HepG2 (cell line): ENCODE measurements around the gene C2orf81. TPM values are rescaled to one million over a fixed set of nuclear protein-coding genes. Genes with fewer than 3 reads are reported as not detected.

Source experiments
- ATRX ChIP-seq: sonication (generic); formaldehyde crosslinking; IDR thresholded peaks from 2 replicates; pipeline ENCODE4 v1.4.0; 2020; ENCODE audit warnings: missing genetic modification reagents, borderline replicate concordance
- BRCA1 ChIP-seq: sonication (generic); formaldehyde crosslinking; IDR thresholded peaks from 2 replicates; pipeline ENCODE4 v1.4.0; 2020; ENCODE audit warnings: missing genetic modification reagents
- ELF4 ChIP-seq: sonication (generic); formaldehyde crosslinking; IDR thresholded peaks from 2 replicates; pipeline ENCODE4 v1.5.0; 2020; ENCODE audit warnings: missing genetic modification reagents, mild to moderate bottlenecking, moderate library complexity, borderline replicate concordance
- FOXA1 ChIP-seq, 2 experiments: fragments of 450-650 bp in 1 of 2; sonication (generic) in 1 of 2; formaldehyde crosslinking in 1 of 2; IDR thresholded peaks; 2 replicates each; pipeline versions ENCODE4 v1.4.0 to v1.6.1; 2016 to 2020; ENCODE audit warnings: missing genetic modification reagents in 1 of 2
- NR2F1 ChIP-seq, 2 experiments: fragments of 450-650 bp in 1 of 2; formaldehyde crosslinking in 1 of 2; IDR thresholded peaks; 2 replicates each; pipeline versions ENCODE4 v1.5.0 to v1.6.1; 2016 to 2020; ENCODE audit warnings: mild to moderate bottlenecking in 1 of 2, missing compliant biosample characterization in 1 of 2, missing genetic modification reagents in 1 of 2, moderate library complexity in 1 of 2
- SIX4 ChIP-seq: sonication (generic); formaldehyde crosslinking; IDR thresholded peaks from 2 replicates; pipeline ENCODE4 v1.4.0; 2020; ENCODE audit warnings: missing genetic modification reagents
- TARDBP ChIP-seq: sonication (generic); formaldehyde crosslinking; IDR thresholded peaks from 2 replicates; pipeline ENCODE4 v1.8.0; 2022; ENCODE audit warnings: mild to moderate bottlenecking, missing genetic modification reagents
- USF2 ChIP-seq, 2 experiments: sonication (generic) in 1 of 2; formaldehyde crosslinking in 1 of 2; IDR thresholded peaks; 2 replicates each; pipeline versions ENCODE4 v1.5.1 to v1.6.1; 2011 to 2020; ENCODE audit warnings: borderline replicate concordance in 1 of 2, low read depth in 1 of 2, low read length in 1 of 2, mild to moderate bottlenecking in 1 of 2, missing genetic modification reagents in 1 of 2, moderate library complexity in 1 of 2
- ZNF17 ChIP-seq: sonication (generic); formaldehyde crosslinking; IDR thresholded peaks from 2 replicates; pipeline ENCODE4 v1.5.0; 2020; ENCODE audit warnings: mild to moderate bottlenecking, missing genetic modification reagents
- ZNF251 ChIP-seq: sonication (generic); formaldehyde crosslinking; IDR thresholded peaks from 2 replicates; pipeline ENCODE4 v1.9.0; 2021; ENCODE audit warnings: mild to moderate bottlenecking, missing genetic modification reagents
- ZNF256 ChIP-seq: sonication (generic); formaldehyde crosslinking; conservative IDR thresholded peaks from 2 replicates; pipeline ENCODE4 v1.4.0; 2020; ENCODE audit warnings: missing genetic modification reagents
- ZNF567 ChIP-seq: sonication (generic); formaldehyde crosslinking; IDR thresholded peaks from 2 replicates; pipeline ENCODE4 v1.8.1; 2023; ENCODE audit warnings: mild to moderate bottlenecking, missing genetic modification reagents, borderline replicate concordance
- ZNF574 ChIP-seq: sonication (generic); formaldehyde crosslinking; IDR thresholded peaks from 2 replicates; pipeline ENCODE4 v1.4.0; 2020; ENCODE audit warnings: missing genetic modification reagents
- ZNF615 ChIP-seq: sonication (generic); formaldehyde crosslinking; IDR thresholded peaks from 2 replicates; pipeline ENCODE4 v1.5.0; 2020; ENCODE audit warnings: mild to moderate bottlenecking, missing genetic modification reagents, borderline replicate concordance
- polyA plus RNA-seq, 8 experiments: library from polyadenylated mRNA; depleted of rRNA in 3 of 8; stranded (reverse) in 7 of 8; unstranded in 1 of 8; fragments of >200 nt; fragmentation: Illumina TruSeq in 4 of 8; extraction: Trizol in 4 of 8; gene quantifications; 2 replicates each; pipeline versions ENCODE4 v1.2.1 to v1.2.3, GENCODE V29; 2011 to 2016; ENCODE audit warnings: low read depth in 4 of 8, missing spikeins in 1 of 8, mixed read lengths in 1 of 8; ENCODE audit not compliant: insufficient read depth in 1 of 8
- total RNA-seq, 5 experiments: library from RNA; depleted of rRNA; stranded (reverse); fragments of >200 nt; fragmentation: Illumina TruSeq; extraction: Trizol; gene quantifications; 2 replicates each; pipeline ENCODE4 v1.2.3, GENCODE V29; 2016; ENCODE audit warnings: low read depth in 1 of 5
- TF ChIP-seq, protein P1 (sequence below): sonication (generic); formaldehyde crosslinking; conservative IDR thresholded peaks from 2 replicates; pipeline ENCODE4 v1.8.0; 2022; ENCODE audit warnings: missing genetic modification reagents
- TF ChIP-seq, protein P2 (sequence below): sonication (generic); formaldehyde crosslinking; IDR thresholded peaks from 2 replicates; pipeline ENCODE4 v1.4.0; 2020; ENCODE audit warnings: missing genetic modification reagents
- TF ChIP-seq, protein P3 (sequence below): sonication (generic); formaldehyde crosslinking; conservative IDR thresholded peaks from 2 replicates; pipeline ENCODE4 v1.4.0; 2020; ENCODE audit warnings: missing genetic modification reagents

C2orf81 gene
- total and polyA plus RNA-seq, 2 of the 13 experiments (the other 11 are each of a cell fraction or from before 2014, with no cell fraction given) = 0.15 to 0.17 TPM

DNA sequence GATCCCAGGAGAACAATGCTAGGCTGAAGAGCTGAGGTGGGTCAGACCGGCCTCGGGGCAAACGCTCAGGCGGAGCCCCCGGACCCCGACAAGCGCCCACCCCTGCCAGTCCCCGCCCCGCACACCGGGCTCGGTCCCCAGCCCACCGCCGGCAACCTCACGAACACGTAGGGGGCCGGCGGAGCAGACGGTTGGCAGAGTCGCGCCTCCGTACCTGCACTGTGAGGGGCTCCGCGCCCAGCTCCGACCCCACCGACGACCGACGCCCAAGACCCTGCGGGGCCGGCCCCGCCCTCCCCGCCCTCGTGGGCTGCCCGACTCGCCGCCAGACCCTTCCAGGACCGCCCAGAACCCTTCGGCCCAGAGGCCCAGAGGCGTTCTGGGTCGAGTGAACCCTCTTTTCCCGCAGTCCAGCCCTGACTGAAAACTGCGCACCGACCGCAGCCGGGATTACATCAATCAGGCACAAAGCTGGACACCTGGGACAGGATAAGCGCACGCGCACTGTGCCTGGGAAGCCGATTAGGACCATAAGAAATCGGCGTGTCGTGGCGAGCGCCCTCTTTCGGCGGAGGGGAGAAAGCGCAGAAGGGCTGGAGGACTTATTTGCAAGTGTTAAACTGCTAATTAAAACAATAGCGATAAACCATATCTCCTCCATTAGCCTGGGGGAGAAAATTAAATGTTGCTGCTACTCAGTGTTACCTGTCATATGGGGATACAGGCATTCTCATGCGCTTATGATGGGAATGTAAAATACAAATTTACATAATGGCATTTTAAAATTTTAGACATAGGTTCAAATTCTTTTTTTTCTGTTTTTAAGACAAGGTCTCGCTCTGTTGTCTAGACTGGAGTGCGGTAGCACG, 29.6 kb downstream of the C2orf81 start (continued):
- TF ChIP-seq ZNF574 (CRISPR knock-in tag) (peak; percentile 92), ELF4 (no peak), ZNF615 (CRISPR knock-in tag) (peak; percentile 16; the same call in 1 of the 2 replicates), ZNF256 (CRISPR knock-in tag) (no peak), SIX4 (CRISPR knock-in tag) (no peak; the same call in 1 of the 2 replicates), NR2F1 (CRISPR knock-in tag; IDR thresholded peaks at IDR 0.05) (no peak), ATRX (no peak), ZNF567 (peak; percentile 33; the same call in 1 of the 2 replicates), ZNF251 (no peak), BRCA1 (no peak), FOXA1 (IDR thresholded peaks at IDR 0.05) (no peak), FOXA1 (CRISPR knock-in tag; IDR thresholded peaks at IDR 0.05) (no peak), TARDBP (peak; percentile 72; the same call in 1 of the 2 replicates), USF2 (IDR thresholded peaks at IDR 0.05; ENCODE audit: low read depth, low read length) (no peak), USF2 (CRISPR knock-in tag; IDR thresholded peaks at IDR 0.05; ENCODE audit: borderline replicate concordance) (no peak), ZNF17 (CRISPR knock-in tag) (no peak)
- TF ChIP-seq, protein P1, sequence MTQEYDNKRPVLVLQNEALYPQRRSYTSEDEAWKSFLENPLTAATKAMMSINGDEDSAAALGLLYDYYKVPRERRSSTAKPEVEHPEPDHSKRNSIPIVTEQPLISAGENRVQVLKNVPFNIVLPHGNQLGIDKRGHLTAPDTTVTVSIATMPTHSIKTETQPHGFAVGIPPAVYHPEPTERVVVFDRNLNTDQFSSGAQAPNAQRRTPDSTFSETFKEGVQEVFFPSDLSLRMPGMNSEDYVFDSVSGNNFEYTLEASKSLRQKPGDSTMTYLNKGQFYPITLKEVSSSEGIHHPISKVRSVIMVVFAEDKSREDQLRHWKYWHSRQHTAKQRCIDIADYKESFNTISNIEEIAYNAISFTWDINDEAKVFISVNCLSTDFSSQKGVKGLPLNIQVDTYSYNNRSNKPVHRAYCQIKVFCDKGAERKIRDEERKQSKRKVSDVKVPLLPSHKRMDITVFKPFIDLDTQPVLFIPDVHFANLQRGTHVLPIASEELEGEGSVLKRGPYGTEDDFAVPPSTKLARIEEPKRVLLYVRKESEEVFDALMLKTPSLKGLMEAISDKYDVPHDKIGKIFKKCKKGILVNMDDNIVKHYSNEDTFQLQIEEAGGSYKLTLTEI (CRISPR knock-in tag) = no peak
- TF ChIP-seq, protein P2, sequence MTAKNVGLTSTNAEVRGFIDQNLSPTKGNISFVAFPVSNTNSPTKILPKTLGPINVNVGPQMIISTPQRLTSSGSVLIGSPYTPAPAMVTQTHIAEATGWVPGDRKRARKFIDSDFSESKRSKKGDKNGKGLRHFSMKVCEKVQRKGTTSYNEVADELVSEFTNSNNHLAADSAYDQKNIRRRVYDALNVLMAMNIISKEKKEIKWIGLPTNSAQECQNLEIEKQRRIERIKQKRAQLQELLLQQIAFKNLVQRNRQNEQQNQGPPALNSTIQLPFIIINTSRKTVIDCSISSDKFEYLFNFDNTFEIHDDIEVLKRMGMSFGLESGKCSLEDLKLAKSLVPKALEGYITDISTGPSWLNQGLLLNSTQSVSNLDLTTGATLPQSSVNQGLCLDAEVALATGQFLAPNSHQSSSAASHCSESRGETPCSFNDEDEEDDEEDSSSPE (CRISPR knock-in tag) = peak; percentile 48; the same call in 1 of the 2 replicates
- TF ChIP-seq, protein P3, sequence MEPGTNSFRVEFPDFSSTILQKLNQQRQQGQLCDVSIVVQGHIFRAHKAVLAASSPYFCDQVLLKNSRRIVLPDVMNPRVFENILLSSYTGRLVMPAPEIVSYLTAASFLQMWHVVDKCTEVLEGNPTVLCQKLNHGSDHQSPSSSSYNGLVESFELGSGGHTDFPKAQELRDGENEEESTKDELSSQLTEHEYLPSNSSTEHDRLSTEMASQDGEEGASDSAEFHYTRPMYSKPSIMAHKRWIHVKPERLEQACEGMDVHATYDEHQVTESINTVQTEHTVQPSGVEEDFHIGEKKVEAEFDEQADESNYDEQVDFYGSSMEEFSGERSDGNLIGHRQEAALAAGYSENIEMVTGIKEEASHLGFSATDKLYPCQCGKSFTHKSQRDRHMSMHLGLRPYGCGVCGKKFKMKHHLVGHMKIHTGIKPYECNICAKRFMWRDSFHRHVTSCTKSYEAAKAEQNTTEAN = no peak
